Ishikawa (cell line): ENCODE data around the gene OPCML.

Experiments used
- CEBPB ChIP-seq: IDR thresholded peaks from 2 replicates; pipeline ENCODE4 v1.6.1; 2012
- CREB1 ChIP-seq: IDR thresholded peaks from 2 replicates; pipeline ENCODE4 v1.6.1; 2012; ENCODE audit warnings: low read depth
- EGR1 ChIP-seq: IDR thresholded peaks from 2 replicates; pipeline ENCODE4 v1.6.1; 2012
- EP300 ChIP-seq: IDR thresholded peaks from 2 replicates; pipeline ENCODE4 v1.6.1; 2012; ENCODE audit warnings: borderline replicate concordance
- FOXM1 ChIP-seq: IDR thresholded peaks from 2 replicates; pipeline ENCODE4 v1.6.1; 2012; ENCODE audit warnings: low read depth, borderline replicate concordance
- MAX ChIP-seq: IDR thresholded peaks from 2 replicates; pipeline ENCODE4 v1.6.1; 2012
- NFIC ChIP-seq: IDR thresholded peaks from 2 replicates; pipeline ENCODE4 v1.6.1; 2012
- RAD21 ChIP-seq: IDR thresholded peaks from 2 replicates; pipeline ENCODE4 v1.6.1; 2012; ENCODE audit warnings: low read depth
- REST ChIP-seq: IDR thresholded peaks from 2 replicates; pipeline ENCODE4 v1.6.1; 2012; ENCODE audit warnings: low read depth, mild to moderate bottlenecking
- TAF1 ChIP-seq: IDR thresholded peaks from 2 replicates; pipeline ENCODE4 v1.6.1; 2012; ENCODE audit warnings: low read depth, mild to moderate bottlenecking
- TCF12 ChIP-seq: IDR thresholded peaks from 2 replicates; pipeline ENCODE4 v1.6.1; 2012; ENCODE audit warnings: low read depth
- TEAD4 ChIP-seq: IDR thresholded peaks from 2 replicates; pipeline ENCODE4 v1.6.1; 2012
- YY1 ChIP-seq: IDR thresholded peaks from 2 replicates; pipeline ENCODE4 v1.6.1; 2012; ENCODE audit warnings: low read depth
- ZBTB7A ChIP-seq: IDR thresholded peaks from 2 replicates; pipeline ENCODE4 v1.6.1; 2012; ENCODE audit warnings: low read depth
- TF ChIP-seq, protein P1 (sequence below): IDR thresholded peaks from 2 replicates; pipeline ENCODE4 v1.6.1; 2012

Gene OPCML

GRCh38 chr11:133536198-133536597, 3.9 kb upstream of the OPCML start:
- TF ChIP-seq CEBPB (no peak), TEAD4 (no peak), REST (no peak), CREB1 (no peak), FOXM1 (no peak), MAX (no peak), RAD21 (no peak)

DNA sequence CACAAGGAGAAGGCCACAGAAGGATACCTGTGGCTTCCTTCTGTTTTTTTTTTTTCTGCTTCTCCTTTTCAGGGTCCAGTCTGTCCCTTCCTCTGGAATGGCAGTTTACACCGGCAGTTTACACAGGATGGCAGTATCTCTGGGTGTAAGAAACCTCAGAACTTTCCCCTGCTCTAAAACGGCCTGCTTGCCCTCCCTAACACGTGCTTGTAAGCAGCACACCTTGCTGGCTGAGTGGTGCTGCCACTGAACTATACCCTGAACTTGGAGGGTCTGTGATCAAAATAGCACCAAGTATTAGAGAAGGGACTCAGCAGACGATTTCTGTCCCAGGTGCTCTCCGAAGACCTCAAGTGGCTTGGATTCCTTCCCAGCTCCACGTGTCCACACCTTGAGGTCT, 904 bp upstream of the OPCML start:
- TF ChIP-seq YY1 (no peak), TCF12 (no peak), EP300 (no peak), RAD21 (no peak), REST (no peak), TEAD4 (no peak), ZBTB7A (no peak), TAF1 (no peak), CEBPB (no peak), CREB1 (no peak), EGR1 (no peak), FOXM1 (no peak), MAX (no peak), NFIC (no peak)
- TF ChIP-seq, protein P1, sequence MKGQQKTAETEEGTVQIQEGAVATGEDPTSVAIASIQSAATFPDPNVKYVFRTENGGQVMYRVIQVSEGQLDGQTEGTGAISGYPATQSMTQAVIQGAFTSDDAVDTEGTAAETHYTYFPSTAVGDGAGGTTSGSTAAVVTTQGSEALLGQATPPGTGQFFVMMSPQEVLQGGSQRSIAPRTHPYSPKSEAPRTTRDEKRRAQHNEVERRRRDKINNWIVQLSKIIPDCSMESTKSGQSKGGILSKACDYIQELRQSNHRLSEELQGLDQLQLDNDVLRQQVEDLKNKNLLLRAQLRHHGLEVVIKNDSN = no peak

DNA sequence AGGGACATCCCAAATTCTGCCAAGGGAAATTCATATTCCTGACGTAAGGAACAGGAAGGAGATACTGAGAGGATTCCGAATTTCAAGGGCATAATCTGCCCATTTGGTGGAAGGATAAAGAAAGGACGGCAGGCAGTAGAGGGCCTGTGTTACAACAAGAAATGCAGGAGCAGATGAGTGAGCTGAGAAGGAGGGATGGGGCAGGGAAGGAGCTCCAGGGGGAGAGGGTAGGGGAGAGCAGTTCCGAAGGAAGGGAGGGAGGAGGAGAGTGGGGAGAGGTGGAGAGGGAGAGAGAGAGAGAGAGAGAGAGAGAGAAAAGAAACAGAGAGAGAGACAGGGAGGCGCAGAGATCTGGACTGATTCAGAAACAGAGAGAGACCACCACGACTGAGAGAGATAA, 843 bp downstream of the OPCML start:
- no peak for TF ChIP-seq TEAD4
- TF ChIP-seq, protein P1 = no peak
- no peak for TF ChIP-seq MAX
- no peak for TF ChIP-seq YY1
- no peak for TF ChIP-seq CEBPB
- TF ChIP-seq TCF12 = no peak
- no peak for TF ChIP-seq RAD21
- no peak for TF ChIP-seq TAF1
- no peak for TF ChIP-seq EGR1
- TF ChIP-seq NFIC = no peak
- no peak for TF ChIP-seq REST
- no peak for TF ChIP-seq FOXM1
- no peak for TF ChIP-seq EP300
- no peak for TF ChIP-seq CREB1
- TF ChIP-seq ZBTB7A = no peak

GRCh38 chr11:133530501-133530835, 1.8 kb downstream of the OPCML start:
- TF ChIP-seq TCF12 (no peak), TEAD4 (no peak), ZBTB7A (no peak)

- TF ChIP-seq, protein P1 = no peak
- TF ChIP-seq EGR1 = no peak
- no peak for TF ChIP-seq TAF1
- no peak for TF ChIP-seq RAD21
- no peak for TF ChIP-seq EP300
- no peak for TF ChIP-seq TEAD4
- TF ChIP-seq FOXM1 = no peak
- TF ChIP-seq ZBTB7A = no peak
- no peak for TF ChIP-seq MAX
- TF ChIP-seq REST = no peak
- no peak for TF ChIP-seq YY1
- TF ChIP-seq CREB1 = no peak
- TF ChIP-seq CEBPB = no peak
- no peak for TF ChIP-seq TCF12
- TF ChIP-seq NFIC = no peak
These were observed 2.3 kb downstream of the OPCML start for GRCh38 chr11:133529807-133530500.
